ES-I3 (cell line): ENCODE data around the gene C2CD2.

Experiments
- H3K36me3 ChIP-seq: 2 replicates; pipeline ENCODE4 v1.6.1; 2013; ENCODE audit warnings: mild to moderate bottlenecking, low read length, control low read depth, moderate library complexity; ENCODE audit not compliant: insufficient read depth
- H3K4me1 ChIP-seq: 2 replicates; pipeline ENCODE4 v1.6.1; 2013; ENCODE audit warnings: mild to moderate bottlenecking, control low read depth, low read length; ENCODE audit not compliant: insufficient read depth
- H3K9ac ChIP-seq: 2 replicates; pipeline ENCODE4 v1.6.1; 2013; ENCODE audit warnings: low read depth, mild to moderate bottlenecking, low read length, moderate library complexity
- H3K9me3 ChIP-seq: 2 replicates; pipeline ENCODE4 v1.6.1; 2013; ENCODE audit warnings: mild to moderate bottlenecking, low read length, moderate library complexity; ENCODE audit not compliant: control insufficient read depth, insufficient read depth

C2CD2 gene

DNA sequence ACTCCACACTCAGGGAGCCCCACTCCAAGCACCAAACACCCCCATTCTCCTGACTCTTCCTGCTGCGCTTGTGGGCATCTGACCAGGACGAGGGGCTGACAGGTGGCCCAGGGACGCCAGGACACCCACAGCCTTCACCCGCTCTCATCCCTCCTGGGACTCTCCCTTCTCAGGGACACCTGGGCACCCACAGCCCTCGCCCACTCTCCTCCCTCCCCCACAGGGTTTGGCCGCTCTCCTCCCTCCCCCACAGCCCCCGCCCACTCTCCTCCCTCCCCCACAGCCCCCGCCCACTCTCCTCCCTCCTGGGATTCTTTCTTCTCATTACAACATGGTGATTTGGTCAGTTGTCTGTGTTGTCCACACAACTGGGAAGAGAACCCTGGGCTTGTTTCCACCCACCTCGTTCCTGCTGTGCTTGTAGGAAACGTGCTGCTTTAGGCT is 118.1 kb downstream of the C2CD2 start:
- Histone ChIP-seq H3K9ac (peak overlapping the region; percentile 21; the same call in 1 of the 2 replicates), H3K36me3 (peaks cover 4% of the 10 kb centered on the region; the same call in 1 of the 2 replicates), H3K4me1 (peaks cover 20% of the 10 kb centered on the region), H3K9me3 (peaks cover 4% of the 10 kb centered on the region; the same call in 1 of the 2 replicates)
